Adrenal gland (tissue), 12 donors: ENCODE measurements around the gene NRDC. TPM values are rescaled to one million over a fixed set of nuclear protein-coding genes. Genes with fewer than 3 reads are reported as not detected.
"Not testable (repeated sequence)": the region's sequence is repeated elsewhere in the genome, so short reads cannot be mapped to it uniquely, and the experiment has no call there.

Experiments
- DNase-seq, 7 donors: peaks; one replicate each; pipeline ENCODE4 v3.0.0-alpha.2; 2019 to 2020
- H3K27ac ChIP-seq, 5 donors: fragments of 200-600 bp; sonication (generic) in 4 of 5; 1 replicate in 3 of 5; 2 replicates in 2 of 5; pipeline versions ENCODE4 v1.5.1 to v1.8.0; 2016 to 2020; ENCODE audit warnings: mild to moderate bottlenecking in 1 of 5
- H3K27me3 ChIP-seq: fragments of 200-600 bp; 2 replicates; pipeline ENCODE4 v1.8.0; 2021
- H3K36me3 ChIP-seq, 2 donors: fragments of 200-600 bp; replicated peaks in 1 of 2; 1 replicate in 1 of 2; 2 replicates in 1 of 2; pipeline versions ENCODE4 v1.5.1 to v1.8.0; 2018 to 2022
- H3K4me1 ChIP-seq, 2 donors: fragments of 200-600 bp; replicated peaks in 1 of 2; 1 replicate in 1 of 2; 2 replicates in 1 of 2; pipeline versions ENCODE4 v1.5.1 to v1.8.0; 2018 to 2021
- H3K4me3 ChIP-seq, 4 donors: fragments of 200-600 bp; sonication (generic) in 3 of 4; one replicate each; pipeline ENCODE4 v1.5.1; 2016 to 2018
- H3K9me3 ChIP-seq, 3 donors: fragments of 200-600 bp; sonication (generic) in 1 of 3; replicated peaks in 1 of 3; 1 replicate in 2 of 3; 2 replicates in 1 of 3; pipeline versions ENCODE4 v1.5.1 to v1.8.0; 2016 to 2021
- POLR2A ChIP-seq, 2 donors: fragments of 450-650 bp; IDR thresholded peaks; one replicate each; pipeline ENCODE4 v1.6.1; 2017; ENCODE audit warnings: antibody characterized with exemption in 2 of 2, mild to moderate bottlenecking in 2 of 2, moderate library complexity in 1 of 2
- WGBS, 4 donors: extraction: QIAGEN DNeasy Blood & Tissue Kit in 2 of 4; methylation state at CpG; one replicate each; pipeline versions ENCODE4 v1.1.5 to v1.1.7; 2013 to 2017; 5-methylcytosine and 5-hydroxymethylcytosine counted together
- intact Hi-C, 2 donors: fragments of 100-400 bp; cut with DNase I; formaldehyde crosslinking; loops; one replicate each; pipeline versions ENCODE4 v1.14.1 to v1.15.0; 2022 to 2023
- polyA plus RNA-seq, 3 donors: library from polyadenylated mRNA; stranded (reverse); fragments of 200-250 nt in 2 of 3; fragments of 350-450 nt in 1 of 3; fragmentation: Illumina TruSeq in 1 of 3; extraction: RNeasy Lipid Tissue Mini Kit (QIAGEN cat#74804) in 1 of 3; gene quantifications; one replicate each; pipeline ENCODE4 v1.2.3, GENCODE V29; 2013 to 2014
- total RNA-seq, 9 donors: library from RNA; depleted of rRNA in 4 of 9; stranded (reverse); fragments of >200 nt in 4 of 9; fragments of 120-200 nt in 1 of 9; fragmentation: NEBNext Ultra II Directional in 1 of 9; extraction: Animal tissue kit (Norgen Biotek cat#: 25700) in 1 of 9; gene quantifications; one replicate each; pipeline versions ENCODE4 v1.1.0 to v1.2.4, GENCODE V29; 2013 to 2023
- TF ChIP-seq, protein P1 (sequence below), 6 experiments: fragments of 450-650 bp in 4 of 6; fragments of 200-600 bp in 2 of 6; sonication (generic) in 1 of 6; IDR thresholded peaks; 1 replicate in 5 of 6; 2 replicates in 1 of 6; pipeline versions ENCODE4 v1.5.1 to v1.8.0; 2016 to 2021; ENCODE audit warnings: antibody characterized with exemption in 6 of 6, mild to moderate bottlenecking in 2 of 6, moderate library complexity in 1 of 6
- donor health status: healthy with polysubstance abuse.
- donor health status: Bipolar disorder and iron deficiency.
- donor health status: DM: yes; HTN: yes; CAD: no.
- donor health status: DM: no; HTN: no; CAD: no.
- donor health status: DM: no; HTN: no; CAD: no.
- donor health status: DM: yes; HTN: yes; CAD: no.

The NRDC gene
- total and polyA plus RNA-seq, 12 donors: 49.5 to 373 (median 119) TPM

DNA sequence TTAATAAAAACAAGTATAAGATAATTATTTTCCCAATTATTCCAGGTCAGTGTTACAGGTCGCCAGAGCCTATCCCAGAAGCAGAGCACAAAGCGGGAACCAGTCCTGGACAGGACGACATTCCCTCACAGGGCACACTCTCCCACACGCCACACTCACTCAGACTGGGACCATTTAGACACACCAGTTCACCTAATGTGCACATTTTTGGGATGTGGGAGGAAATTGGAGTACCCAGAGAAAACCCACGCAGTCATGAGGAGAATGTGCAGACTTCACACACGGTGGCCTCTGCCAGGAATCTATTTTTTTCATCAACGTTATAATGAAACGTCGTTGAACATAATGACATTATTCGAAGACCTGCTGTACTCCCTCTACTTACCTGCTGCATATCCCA lies 20.5 kb upstream of the NRDC start:
- H3K36me3 ChIP-seq: no peaks in the 10 kb centered on the region
- no peaks in the 10 kb centered on the region for H3K9me3 ChIP-seq
- H3K4me3 ChIP-seq: no peak overlapping the region
- TF ChIP-seq POLR2A (IDR thresholded peaks at IDR 0.05): no peak
- TF ChIP-seq, protein P1, sequence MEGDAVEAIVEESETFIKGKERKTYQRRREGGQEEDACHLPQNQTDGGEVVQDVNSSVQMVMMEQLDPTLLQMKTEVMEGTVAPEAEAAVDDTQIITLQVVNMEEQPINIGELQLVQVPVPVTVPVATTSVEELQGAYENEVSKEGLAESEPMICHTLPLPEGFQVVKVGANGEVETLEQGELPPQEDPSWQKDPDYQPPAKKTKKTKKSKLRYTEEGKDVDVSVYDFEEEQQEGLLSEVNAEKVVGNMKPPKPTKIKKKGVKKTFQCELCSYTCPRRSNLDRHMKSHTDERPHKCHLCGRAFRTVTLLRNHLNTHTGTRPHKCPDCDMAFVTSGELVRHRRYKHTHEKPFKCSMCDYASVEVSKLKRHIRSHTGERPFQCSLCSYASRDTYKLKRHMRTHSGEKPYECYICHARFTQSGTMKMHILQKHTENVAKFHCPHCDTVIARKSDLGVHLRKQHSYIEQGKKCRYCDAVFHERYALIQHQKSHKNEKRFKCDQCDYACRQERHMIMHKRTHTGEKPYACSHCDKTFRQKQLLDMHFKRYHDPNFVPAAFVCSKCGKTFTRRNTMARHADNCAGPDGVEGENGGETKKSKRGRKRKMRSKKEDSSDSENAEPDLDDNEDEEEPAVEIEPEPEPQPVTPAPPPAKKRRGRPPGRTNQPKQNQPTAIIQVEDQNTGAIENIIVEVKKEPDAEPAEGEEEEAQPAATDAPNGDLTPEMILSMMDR (IDR thresholded peaks at IDR 0.05): no peak
- intact Hi-C loops: loop anchor here (5.0 kb wide), 2 partner anchors 98 to 103 kb away; no protein-coding TSS in a partner anchor
- H3K27me3 ChIP-seq: peaks cover 3% of the 10 kb centered on the region
- DNase-seq: no peak
- H3K27ac ChIP-seq: no peak overlapping the region
- no peaks in the 10 kb centered on the region for H3K4me1 ChIP-seq
- 66 to 78% (median 71%) methylated on average over 10 of the region's 10 CpGs for WGBS, 4 donors

DNA sequence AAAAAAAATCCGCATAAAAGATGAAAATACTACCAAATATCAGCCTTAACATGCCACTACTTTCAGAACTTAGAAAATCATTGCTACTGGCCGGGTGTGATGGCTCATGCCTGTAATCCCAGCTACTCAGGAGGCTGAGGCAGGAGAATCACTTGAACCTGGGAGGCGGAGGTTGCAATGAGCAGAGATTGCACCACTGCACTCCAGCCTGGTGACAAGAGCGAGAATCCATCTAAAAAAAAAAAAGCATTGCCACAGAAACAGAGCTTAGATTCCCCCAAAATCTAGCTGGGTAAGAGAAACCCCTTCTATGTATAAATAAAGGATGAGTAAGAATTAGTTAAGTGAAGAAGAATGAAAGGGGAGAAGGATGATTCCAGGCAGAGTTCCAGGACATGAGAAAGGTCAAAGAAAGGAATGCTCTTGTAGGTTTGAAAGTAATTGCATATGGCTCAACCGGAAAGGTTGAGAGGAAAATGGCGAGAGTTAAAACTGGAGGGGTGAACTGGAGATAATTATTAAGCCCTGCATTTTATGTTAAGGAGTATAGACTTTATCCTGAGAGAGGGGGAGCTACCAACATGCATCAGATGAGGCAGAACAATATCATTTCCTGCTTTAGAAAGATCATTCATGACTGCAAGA lies 19.7 kb upstream of the NRDC start:
- DNase-seq: no peak
- H3K27me3 ChIP-seq: peaks cover 3% of the 10 kb centered on the region
- intact Hi-C loops: loop anchor here (5.0 kb wide), 2 partner anchors 99 to 104 kb away; no protein-coding TSS in a partner anchor
- no peaks in the 10 kb centered on the region for H3K4me1 ChIP-seq
- WGBS, 4 donors: 59 to 65% (median 62%) methylated on average over 6 of the region's 6 CpGs
- H3K27ac ChIP-seq: no peak overlapping the region
- H3K9me3 ChIP-seq: no peaks in the 10 kb centered on the region
- H3K4me3 ChIP-seq: no peak overlapping the region
- H3K36me3 ChIP-seq: no peaks in the 10 kb centered on the region
- TF ChIP-seq, protein P1 (IDR thresholded peaks at IDR 0.05): no peak
- TF ChIP-seq POLR2A (IDR thresholded peaks at IDR 0.05): no peak

DNA sequence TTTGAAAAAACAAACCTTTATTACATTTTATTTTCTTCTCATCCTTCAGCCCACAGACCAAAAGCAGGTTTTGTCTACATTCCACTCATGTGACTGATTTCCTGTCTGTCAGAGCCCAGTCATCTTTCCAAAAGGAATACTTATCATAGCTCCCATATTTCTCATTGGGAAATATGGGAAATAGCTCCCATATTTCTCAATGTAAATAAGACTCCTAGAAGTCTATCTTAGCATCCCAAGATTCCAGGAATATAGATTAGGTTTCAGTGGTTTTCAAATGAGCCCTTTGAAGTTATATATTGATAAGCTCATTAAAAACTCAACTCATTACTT lies 19.1 kb upstream of the NRDC start:
- no peak overlapping the region for H3K27ac ChIP-seq
- no peaks in the 10 kb centered on the region for H3K9me3 ChIP-seq
- H3K27me3 ChIP-seq: peaks cover 3% of the 10 kb centered on the region
- H3K36me3 ChIP-seq: no peaks in the 10 kb centered on the region
- H3K4me1 ChIP-seq: no peaks in the 10 kb centered on the region
- H3K4me3 ChIP-seq: no peak overlapping the region
- TF ChIP-seq POLR2A (IDR thresholded peaks at IDR 0.05): no peak
- TF ChIP-seq, protein P1 (IDR thresholded peaks at IDR 0.05): no peak
- intact Hi-C loops: loop anchor here (5.0 kb wide), 2 partner anchors 100 to 105 kb away; no protein-coding TSS in a partner anchor
- no peak for DNase-seq

DNA sequence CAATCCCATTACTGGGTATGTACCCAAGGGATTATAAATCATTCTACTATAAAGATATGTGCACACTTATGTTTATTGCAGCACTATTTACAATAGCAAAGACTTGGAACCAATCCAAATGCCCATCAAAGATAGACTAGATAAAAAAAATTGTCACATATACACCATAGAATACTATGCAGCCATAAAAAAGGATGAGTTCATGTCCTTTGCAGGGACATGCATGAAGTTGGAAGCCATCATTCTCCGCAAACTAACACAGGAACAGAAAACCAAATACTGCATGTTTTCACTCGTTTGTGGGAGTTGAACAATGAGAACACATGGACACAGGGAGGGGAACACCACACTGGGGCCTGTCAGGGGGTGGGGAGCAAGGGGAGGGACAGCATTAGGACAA lies 16.2 kb upstream of the NRDC start:
- H3K27me3 ChIP-seq: peaks cover 17% of the 10 kb centered on the region
- WGBS, 4 donors: 61 to 78% (median 68%) methylated on average over 2 of the region's 2 CpGs

DNA sequence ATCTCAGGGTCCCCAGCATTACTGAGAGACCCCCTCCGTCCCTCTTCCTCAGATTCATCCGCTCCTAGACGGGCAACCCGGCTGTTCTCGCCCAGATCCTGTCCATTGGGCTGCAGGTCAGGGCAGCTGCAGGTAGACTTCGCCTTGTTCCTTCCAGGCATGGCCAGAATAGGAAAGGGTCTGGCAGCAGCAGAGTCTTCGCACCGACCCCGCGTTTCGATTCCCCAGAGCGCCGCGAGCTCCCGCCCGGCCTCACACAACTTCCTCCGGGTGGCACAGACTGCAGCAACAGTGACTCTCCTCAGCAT lies 265 bp downstream of the NRDC start:
- Histone ChIP-seq H3K27ac (peak overlapping the region; percentile 95 to 99 (median 98)), H3K36me3 (no peaks in the 10 kb centered on the region), H3K4me3 (peak overlapping the region; percentile 67 to 97 (median 96)), H3K9me3 (no peaks in the 10 kb centered on the region), H3K27me3 (no peaks in the 10 kb centered on the region), H3K4me1 (peaks cover 18 to 32% of the 10 kb centered on the region in 2 donors)
- WGBS, 4 donors: 0 to 1% (median 0%) methylated on average over 1 to 17 of the region's 17 CpGs
- no peak for DNase-seq
- TF ChIP-seq, protein P1 (IDR thresholded peaks at IDR 0.05): peak in 1 of 6 experiments; percentile 10
- no peak for TF ChIP-seq POLR2A (IDR thresholded peaks at IDR 0.05)
- intact Hi-C loops: no loop called here

More for the DNA sequence above, 16.2 kb upstream of the NRDC start:
- H3K9me3 ChIP-seq, H3K27ac ChIP-seq, H3K36me3 ChIP-seq, H3K4me1 ChIP-seq, DNase-seq, H3K4me3 ChIP-seq: not testable (repeated sequence)
- intact Hi-C loops: loop anchor here (5.0 kb wide), 2 partner anchors 103 to 108 kb away; no protein-coding TSS in a partner anchor
